Measurements from ENCODE around the gene R3HDM2. TPM values are rescaled to one million over a fixed set of nuclear protein-coding genes. Genes with fewer than 3 reads are reported as not detected.
A peak's percentile ranks its signal among the peaks of the same experiment; 100 is the strongest.

Gene R3HDM2
- total RNA-seq, 2 experiments from 2014 or later: 70.2 to 71.5 TPM

GRCh38 chr12:57258977-57259970 is 171.6 kb downstream of the R3HDM2 start:
- ChIA-PET POLR2A (interaction anchor here (2.0 kb wide), 1 partner anchor 8 kb away, joined by 5 read pairs; the partner anchor contains the start of gene STAC3), CTCF (interaction anchor here (0.7 to 1.2 kb wide), 3 partner anchors 17 to 193 kb away, joined by 3 to 5 read pairs (median 4); no protein-coding TSS in a partner anchor)
- Mint-ChIP-seq H3K4me3 (no peak overlapping the region), H3K27me3 (no peaks in the 10 kb centered on the region), H3K27ac (no peak overlapping the region), H3K4me1 (peaks cover 4% of the 10 kb centered on the region), H3K36me3 (ENCODE audit: low read depth) (peaks cover 25% of the 10 kb centered on the region), H3K9me3 (no peaks in the 10 kb centered on the region)
- no peak for DNase-seq

GRCh38 chr12:57255916-57256315 is 174.9 kb downstream of the R3HDM2 start:
- POLR2A ChIA-PET: no interaction called here
- Mint-ChIP-seq H3K27ac (no peak overlapping the region), H3K4me3 (no peak overlapping the region), H3K27me3 (no peaks in the 10 kb centered on the region), H3K4me1 (no peaks in the 10 kb centered on the region), H3K9me3 (no peaks in the 10 kb centered on the region), H3K36me3 (ENCODE audit: low read depth) (peaks cover 21% of the 10 kb centered on the region)
- DNase-seq: no peak
- CTCF ChIA-PET: interaction anchor here (1.5 kb wide), 1 partner anchor 21 kb away, joined by 6 read pairs; no protein-coding TSS in a partner anchor

GRCh38 chr12:57254506-57255280 is 176.2 kb downstream of the R3HDM2 start:
- ChIA-PET CTCF (interaction anchor here (1.5 kb wide), 1 partner anchor 23 kb away, joined by 6 read pairs; no protein-coding TSS in a partner anchor), POLR2A (no interaction called here)
- no peak for DNase-seq
- Mint-ChIP-seq H3K27ac (no peak overlapping the region), H3K9me3 (no peaks in the 10 kb centered on the region), H3K4me1 (no peaks in the 10 kb centered on the region), H3K36me3 (ENCODE audit: low read depth) (peaks cover 13% of the 10 kb centered on the region), H3K4me3 (no peak overlapping the region), H3K27me3 (no peaks in the 10 kb centered on the region)

- H3K9me3 Mint-ChIP-seq: no peaks in the 10 kb centered on the region
- DNase-seq: no peak
- H3K4me1 Mint-ChIP-seq: peaks cover 7% of the 10 kb centered on the region
- ChIA-PET POLR2A (interaction anchor here (1.7 to 2.0 kb wide), 3 partner anchors 9 to 38 kb away, joined by 3 to 8 read pairs (median 5); no protein-coding TSS in a partner anchor), CTCF (interaction anchor here (0.8 to 2.7 kb wide), 4 partner anchors 9 to 14 kb away, joined by 3 to 14 read pairs (median 6); no protein-coding TSS in a partner anchor)
- H3K4me3 Mint-ChIP-seq: no peak within 1 kb of the TSS
- no peaks in the 10 kb centered on the region for H3K27me3 Mint-ChIP-seq
- no peak within 1 kb of the TSS for H3K27ac Mint-ChIP-seq
- peaks cover 3% of the 10 kb centered on the region for H3K36me3 Mint-ChIP-seq (ENCODE audit: low read depth)
Observed at GRCh38 chr12:57250956-57251355, 179.9 kb downstream of the R3HDM2 start, which contains the start of gene STAC3. STAC3 (minus strand) TSS chr12:57251187; CDS start chr12:57249636, 1,551 bp downstream.

GRCh38 chr12:57250541-57250940 is 180.3 kb downstream of the R3HDM2 start:
- Mint-ChIP-seq H3K9me3 (no peaks in the 10 kb centered on the region), H3K4me1 (peaks cover 7% of the 10 kb centered on the region), H3K4me3 (no peak overlapping the region), H3K27ac (no peak overlapping the region), H3K36me3 (ENCODE audit: low read depth) (peaks cover 3% of the 10 kb centered on the region), H3K27me3 (no peaks in the 10 kb centered on the region)
- no peak for DNase-seq
- ChIA-PET CTCF (interaction anchor here (0.6 to 2.7 kb wide), 6 partner anchors 8 to 38 kb away, joined by 3 to 14 read pairs (median 4); no protein-coding TSS in a partner anchor), POLR2A (interaction anchor here (1.1 to 2.0 kb wide), 4 partner anchors 9 to 39 kb away, joined by 3 to 8 read pairs (median 4); no protein-coding TSS in a partner anchor)

- no peaks in the 10 kb centered on the region for H3K9me3 Mint-ChIP-seq
- DNase-seq: no peak
- no peak overlapping the region for H3K27ac Mint-ChIP-seq
- peaks cover 8% of the 10 kb centered on the region for H3K4me1 Mint-ChIP-seq
- H3K36me3 Mint-ChIP-seq (ENCODE audit: low read depth): no peaks in the 10 kb centered on the region
- peak overlapping the region; percentile 24 for H3K4me3 Mint-ChIP-seq
- CTCF ChIA-PET: interaction anchor here (0.7 to 1.5 kb wide), 2 partner anchors 36 kb away, joined by 3 read pairs; no protein-coding TSS in a partner anchor
- POLR2A ChIA-PET: interaction anchor here (1.1 kb wide), 1 partner anchor 8 kb away, joined by 3 read pairs; no protein-coding TSS in a partner anchor
- no peaks in the 10 kb centered on the region for H3K27me3 Mint-ChIP-seq
Observed at GRCh38 chr12:57248934-57249742, 181.7 kb downstream of the R3HDM2 start.

GRCh38 chr12:57247041-57247440 is 183.8 kb downstream of the R3HDM2 start:
- POLR2A ChIA-PET: no interaction called here
- no peaks in the 10 kb centered on the region for H3K9me3 Mint-ChIP-seq
- H3K27ac Mint-ChIP-seq: no peak overlapping the region
- peaks cover 11% of the 10 kb centered on the region for H3K27me3 Mint-ChIP-seq
- H3K36me3 Mint-ChIP-seq (ENCODE audit: low read depth): no peaks in the 10 kb centered on the region
- no peak for DNase-seq
- H3K4me3 Mint-ChIP-seq: no peak overlapping the region
- CTCF ChIA-PET: interaction anchor here (0.7 to 12.1 kb wide), 4 partner anchors 31 to 215 kb away, joined by 3 to 253 read pairs (median 4); partner anchors contain the start of genes GLI1 and NXPH4
- peaks cover 28% of the 10 kb centered on the region for H3K4me1 Mint-ChIP-seq

- peaks cover 51% of the 10 kb centered on the region for H3K4me1 Mint-ChIP-seq
- H3K27me3 Mint-ChIP-seq: peaks cover 29% of the 10 kb centered on the region
- no peak overlapping the region for H3K27ac Mint-ChIP-seq
- no peak for DNase-seq
- no peak overlapping the region for H3K4me3 Mint-ChIP-seq
- ChIA-PET POLR2A (interaction anchor here (1.0 kb wide), 1 partner anchor 8 kb away, joined by 5 read pairs; no protein-coding TSS in a partner anchor), CTCF (interaction anchor here (0.7 to 12.1 kb wide), 10 partner anchors 14 to 215 kb away, joined by 3 to 253 read pairs (median 8); partner anchors contain the start of genes NXPH4 and SHMT2)
- no peaks in the 10 kb centered on the region for H3K9me3 Mint-ChIP-seq
- H3K36me3 Mint-ChIP-seq (ENCODE audit: low read depth): peaks cover 4% of the 10 kb centered on the region
Observed at GRCh38 chr12:57244312-57244696, 186.5 kb downstream of the R3HDM2 start.

- H3K4me1 Mint-ChIP-seq: peaks cover 50% of the 10 kb centered on the region
- peak overlapping the region; percentile 69 for H3K4me3 Mint-ChIP-seq
- CTCF ChIA-PET: interaction anchor here (0.6 to 12.1 kb wide), 26 partner anchors 8 to 226 kb away, joined by 3 to 253 read pairs (median 4); partner anchors contain the start of genes INHBE, NEMP1, NXPH4 and SHMT2
- POLR2A ChIA-PET: interaction anchor here (1.0 to 3.6 kb wide), 7 partner anchors 9 to 131 kb away, joined by 3 to 28 read pairs (median 5); partner anchors contain the start of gene SHMT2
- peaks cover 4% of the 10 kb centered on the region for H3K36me3 Mint-ChIP-seq (ENCODE audit: low read depth)
- DNase-seq: peak; percentile 86
- peaks cover 31% of the 10 kb centered on the region for H3K27me3 Mint-ChIP-seq
- H3K27ac Mint-ChIP-seq: peak overlapping the region; percentile 35
- H3K9me3 Mint-ChIP-seq: no peaks in the 10 kb centered on the region
Observed at GRCh38 chr12:57243521-57244311, 187.1 kb downstream of the R3HDM2 start.

- peak overlapping the region; percentile 69 for H3K4me3 Mint-ChIP-seq
- POLR2A ChIA-PET: interaction anchor here (1.2 to 3.6 kb wide), 6 partner anchors 13 to 130 kb away, joined by 3 to 28 read pairs (median 8); partner anchors contain the start of gene SHMT2
- peaks cover 34% of the 10 kb centered on the region for H3K27me3 Mint-ChIP-seq
- peaks cover 4% of the 10 kb centered on the region for H3K36me3 Mint-ChIP-seq (ENCODE audit: low read depth)
- DNase-seq: peak; percentile 68
- no peak overlapping the region for H3K27ac Mint-ChIP-seq
- H3K4me1 Mint-ChIP-seq: peaks cover 53% of the 10 kb centered on the region
- H3K9me3 Mint-ChIP-seq: no peaks in the 10 kb centered on the region
- CTCF ChIA-PET: interaction anchor here (0.6 to 12.1 kb wide), 28 partner anchors 9 to 225 kb away, joined by 3 to 253 read pairs (median 4); partner anchors contain the start of genes INHBE, NEMP1, NXPH4 and SHMT2
Observed at GRCh38 chr12:57242691-57243454, 188.0 kb downstream of the R3HDM2 start.
